Measurements from ENCODE around the gene HECTD1. TPM values are rescaled to one million over a fixed set of nuclear protein-coding genes. Genes with fewer than 3 reads are reported as not detected.

Gene HECTD1
- total RNA-seq, 3 donors from 2014 or later (not counting 1 experiment from before 2014, with no cell fraction given): 162 to 202 (median 179) TPM

- WGBS (ENCODE audit: insufficient coverage): 100% methylated on average over 1 of the region's 2 CpGs
Observed at GRCh38 chr14:31255286-31255685, 47.7 kb upstream of the HECTD1 start.

GRCh38 chr14:31253746-31254471 is 46.3 kb upstream of the HECTD1 start:
- no peaks in the 10 kb centered on the region for H3K9me3 Mint-ChIP-seq
- no peak for ATAC-seq
- H3K4me3 ChIP-seq (ENCODE audit: low read length): no peak overlapping the region
- WGBS (ENCODE audit: insufficient coverage): 96% methylated on average over 8 of the region's 9 CpGs
- peaks cover 0 to 5% of the 10 kb centered on the region in 2 donors for H3K4me1 Mint-ChIP-seq
- no peak overlapping the region for H3K4me3 Mint-ChIP-seq
- H3K27ac ChIP-seq (ENCODE audit: low read length): no peak overlapping the region
- TF ChIP-seq, protein P1, sequence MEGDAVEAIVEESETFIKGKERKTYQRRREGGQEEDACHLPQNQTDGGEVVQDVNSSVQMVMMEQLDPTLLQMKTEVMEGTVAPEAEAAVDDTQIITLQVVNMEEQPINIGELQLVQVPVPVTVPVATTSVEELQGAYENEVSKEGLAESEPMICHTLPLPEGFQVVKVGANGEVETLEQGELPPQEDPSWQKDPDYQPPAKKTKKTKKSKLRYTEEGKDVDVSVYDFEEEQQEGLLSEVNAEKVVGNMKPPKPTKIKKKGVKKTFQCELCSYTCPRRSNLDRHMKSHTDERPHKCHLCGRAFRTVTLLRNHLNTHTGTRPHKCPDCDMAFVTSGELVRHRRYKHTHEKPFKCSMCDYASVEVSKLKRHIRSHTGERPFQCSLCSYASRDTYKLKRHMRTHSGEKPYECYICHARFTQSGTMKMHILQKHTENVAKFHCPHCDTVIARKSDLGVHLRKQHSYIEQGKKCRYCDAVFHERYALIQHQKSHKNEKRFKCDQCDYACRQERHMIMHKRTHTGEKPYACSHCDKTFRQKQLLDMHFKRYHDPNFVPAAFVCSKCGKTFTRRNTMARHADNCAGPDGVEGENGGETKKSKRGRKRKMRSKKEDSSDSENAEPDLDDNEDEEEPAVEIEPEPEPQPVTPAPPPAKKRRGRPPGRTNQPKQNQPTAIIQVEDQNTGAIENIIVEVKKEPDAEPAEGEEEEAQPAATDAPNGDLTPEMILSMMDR (IDR thresholded peaks at IDR 0.05): no peak
- H3K27me3 ChIP-seq (ENCODE audit: control insufficient read depth, insufficient read depth, low read length): no peaks in the 10 kb centered on the region
- no peak overlapping the region for H3K27ac Mint-ChIP-seq
- H3K4me1 ChIP-seq (ENCODE audit: control insufficient read depth, insufficient read depth, low read length): no peaks in the 10 kb centered on the region
- peaks cover 6% of the 10 kb centered on the region in 2 donors for H3K27me3 Mint-ChIP-seq (ENCODE audit: low read depth in 2 of 2)
- DNase-seq: no peak
- H3K9me3 ChIP-seq (ENCODE audit: control insufficient read depth, insufficient read depth, low read length): no peaks in the 10 kb centered on the region
- no peaks in the 10 kb centered on the region for H3K36me3 ChIP-seq (ENCODE audit: control insufficient read depth, insufficient read depth, low read length)
- intact Hi-C loops (cut with micrococcal nuclease): no loop called here
- no peaks in the 10 kb centered on the region for H3K36me3 Mint-ChIP-seq

More at GRCh38 chr14:31255286-31255685, 47.7 kb upstream of the HECTD1 start:
- ATAC-seq (no peak), DNase-seq (no peak)
- Mint-ChIP-seq H3K27ac (no peak overlapping the region), H3K4me3 (no peak overlapping the region), H3K9me3 (no peaks in the 10 kb centered on the region), H3K4me1 (peaks cover 0 to 5% of the 10 kb centered on the region in 2 donors), H3K27me3 (ENCODE audit: low read depth in 2 of 2) (peaks cover 0 to 6% of the 10 kb centered on the region in 2 donors), H3K36me3 (no peaks in the 10 kb centered on the region)
- Histone ChIP-seq H3K27ac (ENCODE audit: low read length) (no peak overlapping the region), H3K9me3 (ENCODE audit: control insufficient read depth, insufficient read depth, low read length) (no peaks in the 10 kb centered on the region), H3K4me1 (ENCODE audit: control insufficient read depth, insufficient read depth, low read length) (no peaks in the 10 kb centered on the region), H3K36me3 (ENCODE audit: control insufficient read depth, insufficient read depth, low read length) (no peaks in the 10 kb centered on the region), H3K4me3 (ENCODE audit: low read length) (no peak overlapping the region), H3K27me3 (ENCODE audit: control insufficient read depth, insufficient read depth, low read length) (no peaks in the 10 kb centered on the region)
- TF ChIP-seq, protein P1 (IDR thresholded peaks at IDR 0.05): no peak
- intact Hi-C loops (cut with micrococcal nuclease): no loop called here

- Mint-ChIP-seq H3K27ac (no peak overlapping the region), H3K4me3 (no peak overlapping the region), H3K9me3 (no peaks in the 10 kb centered on the region), H3K36me3 (no peaks in the 10 kb centered on the region), H3K27me3 (ENCODE audit: low read depth in 2 of 2) (peaks cover 6% of the 10 kb centered on the region in 2 donors), H3K4me1 (peaks cover 0 to 5% of the 10 kb centered on the region in 2 donors)
- Histone ChIP-seq H3K27ac (ENCODE audit: low read length) (no peak overlapping the region), H3K36me3 (ENCODE audit: control insufficient read depth, insufficient read depth, low read length) (no peaks in the 10 kb centered on the region), H3K4me1 (ENCODE audit: control insufficient read depth, insufficient read depth, low read length) (no peaks in the 10 kb centered on the region), H3K9me3 (ENCODE audit: control insufficient read depth, insufficient read depth, low read length) (no peaks in the 10 kb centered on the region), H3K27me3 (ENCODE audit: control insufficient read depth, insufficient read depth, low read length) (no peaks in the 10 kb centered on the region), H3K4me3 (ENCODE audit: low read length) (no peak overlapping the region)
- intact Hi-C loops (cut with micrococcal nuclease): no loop called here
- no peak for DNase-seq
- TF ChIP-seq, protein P1 (IDR thresholded peaks at IDR 0.05): no peak
- WGBS (ENCODE audit: insufficient coverage): 71% methylated on average over 1 of the region's 1 CpG
- no peak for ATAC-seq
Observed at GRCh38 chr14:31252865-31253264, 45.3 kb upstream of the HECTD1 start.
